Nephron (organoid): Measurements from ENCODE around the gene HS6ST2.

Experiments
- H3K27ac Mint-ChIP-seq, 3 experiments: 2 replicates each; pipeline ENCODE4 v1.8.0; 2020; ENCODE audit warnings: mixed read lengths in 3 of 3, mild to moderate bottlenecking in 2 of 3, moderate library complexity in 1 of 3
- H3K27me3 Mint-ChIP-seq: 2 replicates; pipeline ENCODE4 v1.8.0; 2021; ENCODE audit warnings: low read depth, mild to moderate bottlenecking, moderate library complexity, mixed read lengths
- H3K36me3 Mint-ChIP-seq: 2 replicates; pipeline ENCODE4 v1.8.0; 2020; ENCODE audit warnings: low read depth, mixed read lengths
- H3K4me1 Mint-ChIP-seq: 2 replicates; pipeline ENCODE4 v1.8.0; 2020; ENCODE audit warnings: mixed read lengths
- H3K4me3 Mint-ChIP-seq, 3 experiments: 2 replicates each; pipeline ENCODE4 v1.8.0; 2020; ENCODE audit warnings: mild to moderate bottlenecking in 3 of 3, mixed read lengths in 3 of 3, moderate library complexity in 2 of 3
- H3K9me3 Mint-ChIP-seq: 2 replicates; pipeline ENCODE4 v1.8.0; 2020; ENCODE audit warnings: mixed read lengths
- TF ChIP-seq, protein P1 (sequence below), 3 experiments: fragments of 200-600 bp; sonication (generic); IDR thresholded peaks; one replicate each; pipeline ENCODE4 v1.5.0; 2021; ENCODE audit warnings: antibody characterized with exemption in 3 of 3; ENCODE audit not compliant: unreplicated experiment in 3 of 3

The HS6ST2 gene

GRCh38 chrX:132875650-132876522 lies 82.5 kb downstream of the HS6ST2 start:
- TF ChIP-seq, protein P1, sequence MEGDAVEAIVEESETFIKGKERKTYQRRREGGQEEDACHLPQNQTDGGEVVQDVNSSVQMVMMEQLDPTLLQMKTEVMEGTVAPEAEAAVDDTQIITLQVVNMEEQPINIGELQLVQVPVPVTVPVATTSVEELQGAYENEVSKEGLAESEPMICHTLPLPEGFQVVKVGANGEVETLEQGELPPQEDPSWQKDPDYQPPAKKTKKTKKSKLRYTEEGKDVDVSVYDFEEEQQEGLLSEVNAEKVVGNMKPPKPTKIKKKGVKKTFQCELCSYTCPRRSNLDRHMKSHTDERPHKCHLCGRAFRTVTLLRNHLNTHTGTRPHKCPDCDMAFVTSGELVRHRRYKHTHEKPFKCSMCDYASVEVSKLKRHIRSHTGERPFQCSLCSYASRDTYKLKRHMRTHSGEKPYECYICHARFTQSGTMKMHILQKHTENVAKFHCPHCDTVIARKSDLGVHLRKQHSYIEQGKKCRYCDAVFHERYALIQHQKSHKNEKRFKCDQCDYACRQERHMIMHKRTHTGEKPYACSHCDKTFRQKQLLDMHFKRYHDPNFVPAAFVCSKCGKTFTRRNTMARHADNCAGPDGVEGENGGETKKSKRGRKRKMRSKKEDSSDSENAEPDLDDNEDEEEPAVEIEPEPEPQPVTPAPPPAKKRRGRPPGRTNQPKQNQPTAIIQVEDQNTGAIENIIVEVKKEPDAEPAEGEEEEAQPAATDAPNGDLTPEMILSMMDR (IDR thresholded peaks at IDR 0.05; ENCODE audit: unreplicated experiment in 3 of 3), result no peak
- no peaks in the 10 kb centered on the region for H3K27me3 Mint-ChIP-seq
- H3K4me1 Mint-ChIP-seq, result peaks cover 72% of the 10 kb centered on the region
- no peaks in the 10 kb centered on the region for H3K36me3 Mint-ChIP-seq
- peak overlapping the region; percentile 91 to 95 (median 93) for H3K27ac Mint-ChIP-seq
- H3K9me3 Mint-ChIP-seq, result peaks cover 7% of the 10 kb centered on the region
- H3K4me3 Mint-ChIP-seq, result peak overlapping the region in 2 of 3 experiments; percentile 23 to 33

DNA sequence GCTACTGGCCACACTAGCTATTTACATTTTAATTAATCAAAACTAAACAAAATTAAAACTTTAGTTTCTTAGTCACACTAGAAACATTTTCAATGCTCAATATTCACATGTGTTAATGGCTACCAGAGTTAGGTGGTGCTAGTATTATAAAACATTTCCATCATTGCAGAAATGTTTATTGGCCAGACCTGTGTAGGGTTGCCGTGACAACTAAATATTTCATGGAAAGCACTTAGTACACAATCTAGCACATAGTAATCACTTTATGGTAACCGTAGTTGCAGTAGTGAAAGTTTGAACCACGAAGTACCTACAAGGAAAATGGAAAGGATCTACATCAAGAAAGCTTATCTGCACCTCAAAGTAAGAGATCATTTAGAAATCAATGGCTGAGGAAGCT lies 95.9 kb downstream of the HS6ST2 start:
- H3K9me3 Mint-ChIP-seq, result peaks cover 24% of the 10 kb centered on the region

GRCh38 chrX:132861076-132861475 lies 97.4 kb downstream of the HS6ST2 start:
- H3K4me3 Mint-ChIP-seq, result no peak overlapping the region
- H3K36me3 Mint-ChIP-seq, result peaks cover 11% of the 10 kb centered on the region
- H3K4me1 Mint-ChIP-seq, result peaks cover 4% of the 10 kb centered on the region
- no peaks in the 10 kb centered on the region for H3K27me3 Mint-ChIP-seq
- no peak overlapping the region for H3K27ac Mint-ChIP-seq
- peaks cover 21% of the 10 kb centered on the region for H3K9me3 Mint-ChIP-seq
- TF ChIP-seq, protein P1 (IDR thresholded peaks at IDR 0.05; ENCODE audit: unreplicated experiment in 3 of 3), result no peak

More for the DNA sequence above, 95.9 kb downstream of the HS6ST2 start:
- Mint-ChIP-seq H3K36me3 (peaks cover 11% of the 10 kb centered on the region), H3K4me1 (peaks cover 4% of the 10 kb centered on the region), H3K27me3 (no peaks in the 10 kb centered on the region), H3K4me3 (no peak overlapping the region), H3K27ac (no peak overlapping the region)
- TF ChIP-seq, protein P1 (IDR thresholded peaks at IDR 0.05; ENCODE audit: unreplicated experiment in 3 of 3), result no peak

DNA sequence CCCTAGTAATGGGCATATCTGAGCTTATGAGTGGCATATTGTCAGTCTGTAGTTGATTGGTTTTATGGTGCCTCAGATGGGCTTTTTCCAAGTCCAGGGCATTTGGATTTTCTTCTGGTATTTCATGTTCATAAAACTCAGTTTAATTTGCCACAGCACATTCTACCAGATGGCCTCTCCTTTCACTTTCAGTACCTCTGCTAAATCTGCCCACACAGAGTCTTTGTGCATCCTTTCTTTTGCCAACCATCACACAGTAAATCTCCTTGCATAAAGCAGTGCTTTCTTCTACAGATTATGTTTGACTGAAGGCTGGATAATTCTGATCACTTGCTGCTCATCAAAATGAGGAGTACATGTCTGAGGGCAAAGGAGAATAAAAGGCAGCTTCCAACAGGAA lies 98.2 kb downstream of the HS6ST2 start:
- Mint-ChIP-seq H3K27ac (no peak overlapping the region), H3K36me3 (peaks cover 11% of the 10 kb centered on the region), H3K9me3 (peaks cover 21% of the 10 kb centered on the region), H3K4me1 (peaks cover 4% of the 10 kb centered on the region), H3K4me3 (no peak overlapping the region), H3K27me3 (no peaks in the 10 kb centered on the region)
- TF ChIP-seq, protein P1 (IDR thresholded peaks at IDR 0.05; ENCODE audit: unreplicated experiment in 3 of 3), result no peak

DNA sequence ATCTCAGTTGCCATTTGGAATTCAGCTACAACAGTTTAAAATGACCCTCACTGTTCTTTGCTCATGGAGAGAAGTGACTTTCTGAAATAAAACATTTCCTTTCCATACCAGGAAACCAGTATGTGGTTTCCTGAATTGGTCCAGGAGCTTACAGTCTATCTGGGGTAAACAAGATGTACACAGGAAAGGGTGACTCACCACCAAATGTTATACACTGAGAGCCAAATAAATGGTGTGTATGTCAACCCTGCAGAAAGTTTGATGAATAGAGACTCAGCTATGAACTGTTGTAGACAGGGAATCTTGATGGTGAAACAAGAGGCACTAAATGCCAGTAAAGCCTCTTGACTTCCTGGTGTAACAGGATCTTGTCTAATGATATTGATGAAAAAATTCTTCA lies 100.4 kb downstream of the HS6ST2 start:
- TF ChIP-seq, protein P1 (IDR thresholded peaks at IDR 0.05; ENCODE audit: unreplicated experiment in 3 of 3), result no peak
- no peak overlapping the region for H3K4me3 Mint-ChIP-seq
- H3K9me3 Mint-ChIP-seq, result peaks cover 4% of the 10 kb centered on the region
- H3K27ac Mint-ChIP-seq, result no peak overlapping the region
- peaks cover 4% of the 10 kb centered on the region for H3K4me1 Mint-ChIP-seq
- no peaks in the 10 kb centered on the region for H3K36me3 Mint-ChIP-seq
- H3K27me3 Mint-ChIP-seq, result no peaks in the 10 kb centered on the region
